Erythroblast (primary cell): ENCODE data around the gene B4GALNT4.

Experiments used
- GATA1 ChIP-seq: IDR thresholded peaks from 2 replicates; pipeline ENCODE4 v1.6.1; 2011; ENCODE audit warnings: low read depth, mild to moderate bottlenecking, control low read depth, low read length, moderate library complexity
- POLR2A ChIP-seq: IDR thresholded peaks from 2 replicates; pipeline ENCODE4 v1.6.1; 2011; ENCODE audit warnings: mild to moderate bottlenecking, low read length

GRCh38 chr11:334264-334994 is 34.9 kb upstream of the B4GALNT4 start:
- TF ChIP-seq POLR2A (no peak), GATA1 (no peak)
